Inferior parietal cortex (tissue), 1 donor: Measurements from ENCODE around the gene NATD1.

Experiments
- DNase-seq: peaks from one replicate; pipeline ENCODE4 v3.0.0-alpha.2; 2016; ENCODE audit errors: extremely low spot score

NATD1 gene

GRCh38 chr17:21289902-21290571 lies 36.8 kb upstream of the NATD1 start:
- DNase-seq, result no peak

- DNase-seq, result no peak
Observed at GRCh38 chr17:21289175-21289901, 36.1 kb upstream of the NATD1 start.

GRCh38 chr17:21288571-21289017 lies 35.4 kb upstream of the NATD1 start:
- no peak for DNase-seq

GRCh38 chr17:21287703-21288449 lies 34.7 kb upstream of the NATD1 start:
- peak; percentile 55 for DNase-seq

- no peak for DNase-seq
Observed at GRCh38 chr17:21286909-21287702, 33.9 kb upstream of the NATD1 start.

- DNase-seq, result no peak
Observed at GRCh38 chr17:21286066-21286770, 33.0 kb upstream of the NATD1 start.

- no peak for DNase-seq
Observed at GRCh38 chr17:21285164-21286065, 32.2 kb upstream of the NATD1 start.

- peak; percentile 96 for DNase-seq
Observed at GRCh38 chr17:21284319-21285163, 31.3 kb upstream of the NATD1 start, which contains the start of gene MAP2K3. Gene MAP2K3 (plus strand): TSS chr17:21284711. CDS start chr17:21284921, 210 bp downstream.

- no peak for DNase-seq
Observed at GRCh38 chr17:21283482-21284318, 30.5 kb upstream of the NATD1 start.

- DNase-seq, result no peak
Observed at GRCh38 chr17:21282850-21283249, 29.6 kb upstream of the NATD1 start.

GRCh38 chr17:21282231-21282630 lies 29.0 kb upstream of the NATD1 start:
- DNase-seq, result no peak

- peak; percentile 87 for DNase-seq
Observed at GRCh38 chr17:21280081-21280518, 26.9 kb upstream of the NATD1 start.

- DNase-seq, result no peak
Observed at GRCh38 chr17:21279582-21279981, 26.4 kb upstream of the NATD1 start.

GRCh38 chr17:21279198-21279535 lies 26.0 kb upstream of the NATD1 start:
- no peak for DNase-seq

GRCh38 chr17:21278450-21279197 lies 25.4 kb upstream of the NATD1 start:
- DNase-seq, result no peak

GRCh38 chr17:21277332-21277731 lies 24.1 kb upstream of the NATD1 start:
- no peak for DNase-seq

- no peak for DNase-seq
Observed at GRCh38 chr17:21276264-21276588, 23.0 kb upstream of the NATD1 start.
